Measurements from ENCODE around the gene COMP.
A peak's percentile ranks its signal among the peaks of the same experiment; 100 is the strongest.
"Not testable (repeated sequence)": the region's sequence is repeated elsewhere in the genome, so short reads cannot be mapped to it uniquely, and the experiment has no call there.

Gene COMP

DNA sequence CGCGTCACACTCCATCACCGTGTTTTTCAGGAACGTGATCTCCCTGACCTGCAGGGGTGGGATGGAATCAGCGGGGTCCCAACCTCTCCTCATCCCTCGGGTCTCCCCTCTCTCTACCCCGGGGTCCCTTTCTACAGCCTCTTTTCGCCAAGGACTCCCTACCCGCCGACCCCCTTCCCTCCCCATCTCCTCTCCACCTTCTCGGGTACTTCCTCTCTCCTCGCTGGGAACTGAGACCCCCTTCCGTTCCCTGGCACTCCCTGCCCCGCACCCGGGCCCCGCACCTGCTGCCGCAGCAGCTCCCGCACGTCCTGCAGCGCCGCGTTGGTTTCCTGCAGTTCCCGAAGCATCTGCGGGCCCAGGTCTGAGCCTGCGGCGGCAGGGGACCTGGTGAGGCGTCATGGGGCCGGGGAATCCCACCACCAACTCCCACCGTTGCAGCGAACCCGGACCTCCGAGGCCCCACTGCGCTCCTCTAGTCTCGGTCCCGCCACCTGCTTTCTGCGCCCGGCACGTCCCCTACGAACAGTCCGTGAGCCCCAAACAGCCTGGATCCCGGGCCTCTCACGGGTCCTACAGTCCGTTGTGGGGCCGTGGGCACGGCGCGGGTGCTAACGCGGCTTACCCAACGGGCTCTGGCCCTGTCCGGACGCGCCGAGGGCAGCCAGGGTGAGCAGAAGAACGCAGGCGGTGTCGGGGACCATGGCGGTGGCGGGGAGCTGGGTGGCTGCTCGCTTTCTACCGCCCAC, at the start of gene COMP:
Gene COMP, minus strand, starts transcription at position 740 of the 749 bp plus-strand sequence. Its CDS starts 36 bp downstream, at position 704.
- no peak for DNase-seq (ENCODE audit: low spot score)

DNA sequence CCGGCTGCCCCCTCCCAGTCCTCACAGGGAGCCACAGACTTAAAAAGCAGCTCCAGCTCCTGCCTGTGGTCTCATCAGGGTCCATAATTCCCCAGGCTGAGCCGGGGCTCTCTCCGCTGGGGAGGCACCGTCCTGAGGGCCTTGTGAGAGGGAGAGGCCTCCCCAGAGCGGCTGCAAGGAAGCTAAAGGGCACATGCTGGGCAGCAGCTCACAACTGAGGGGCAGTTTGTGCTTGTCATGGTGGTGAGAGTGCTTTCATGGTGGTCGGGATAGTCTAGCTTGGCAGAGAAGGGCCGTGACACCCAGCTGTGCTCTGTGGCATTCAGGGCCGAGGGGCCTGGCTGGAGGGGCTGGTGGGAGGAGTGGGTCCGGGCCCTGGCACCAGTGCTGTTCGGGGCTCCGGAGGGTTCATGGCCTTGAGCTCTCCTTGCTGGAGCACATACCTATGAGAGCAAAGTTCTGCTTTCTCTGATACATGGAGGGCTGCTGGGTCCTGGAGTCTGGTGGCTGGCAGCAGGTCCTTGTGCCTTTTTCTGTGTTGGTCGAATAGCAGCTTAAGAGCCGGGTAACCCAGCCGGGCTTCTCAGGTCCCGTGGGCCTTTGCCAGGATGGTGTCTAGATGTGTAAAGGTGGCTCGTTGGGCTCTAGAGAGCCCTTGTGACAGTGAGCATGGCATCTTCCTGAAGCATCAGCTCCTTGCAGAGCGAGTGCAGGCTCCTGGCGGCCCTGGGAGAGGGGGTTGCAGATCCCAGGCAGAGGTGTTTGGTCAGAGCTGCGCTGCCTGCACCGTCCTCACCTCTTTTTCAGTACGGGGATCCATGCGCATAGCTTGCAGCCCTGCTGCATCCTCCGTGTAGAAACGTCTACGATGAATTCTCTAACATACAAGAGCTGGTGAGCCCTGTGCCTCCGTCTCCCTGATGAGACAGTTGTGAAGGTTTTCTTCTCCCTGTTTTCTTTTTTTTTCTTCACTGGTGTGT, 49.5 kb upstream of the COMP start:
- DNase-seq (ENCODE audit: low spot score): no peak

DNA sequence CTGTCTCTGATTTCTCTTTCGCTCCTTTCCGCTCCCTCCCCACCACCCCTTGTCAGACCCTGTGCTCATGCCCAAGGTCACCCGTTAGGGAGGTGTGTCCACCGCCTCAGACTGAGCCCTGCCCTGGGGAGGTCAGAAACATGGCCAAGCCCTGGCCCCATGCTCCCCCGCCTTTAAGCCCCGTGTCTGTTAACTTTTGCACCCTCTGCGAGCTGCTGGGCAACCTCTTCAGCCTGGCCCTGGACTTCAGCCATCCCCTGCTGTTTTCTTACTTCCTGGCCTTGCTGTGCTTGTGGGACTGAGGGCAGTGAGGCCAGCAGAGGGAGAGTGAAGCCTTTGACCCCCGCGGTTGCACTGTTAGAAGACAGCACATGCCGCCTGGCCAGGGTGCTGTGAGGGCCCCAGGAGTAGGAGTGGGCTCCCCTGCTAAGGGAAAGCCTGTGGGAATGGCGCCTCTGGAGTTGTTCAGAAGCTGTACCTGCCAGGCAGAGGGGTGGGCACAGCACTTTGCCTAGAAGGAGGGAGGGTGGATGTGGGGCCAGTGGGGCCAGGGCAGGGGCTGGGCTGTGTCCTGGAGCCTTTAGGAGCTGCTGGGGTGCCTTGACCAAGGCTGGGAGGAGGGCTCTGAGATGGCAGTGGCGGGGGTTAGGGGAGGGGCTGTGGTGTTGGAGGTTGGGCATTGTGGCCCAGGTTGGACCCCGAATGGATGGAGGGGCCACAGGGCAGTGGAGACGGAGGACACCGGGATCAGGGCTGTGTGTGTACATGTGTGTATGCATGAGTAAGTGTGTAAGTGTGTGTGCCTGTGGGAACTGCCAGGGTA, 48.6 kb upstream of the COMP start:
- DNase-seq (ENCODE audit: low spot score): no peak

DNA sequence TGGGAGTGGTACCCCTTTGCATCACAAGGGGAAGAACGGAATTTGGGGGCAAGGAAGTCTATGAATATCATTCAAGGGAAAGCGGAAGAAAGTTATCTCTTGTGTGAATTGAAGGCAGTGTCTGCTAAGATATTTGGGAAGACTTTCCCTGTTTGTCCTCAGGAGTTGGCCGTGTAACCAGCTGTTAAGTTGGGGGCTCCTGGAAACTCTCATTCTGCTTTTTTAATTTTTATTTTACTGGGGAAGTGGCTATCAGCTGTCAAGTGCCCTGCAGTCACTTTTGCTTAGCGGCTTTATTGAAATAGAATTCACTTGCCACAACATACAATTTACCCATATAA, 43.5 kb upstream of the COMP start:
- no peak for DNase-seq (ENCODE audit: low spot score)

DNA sequence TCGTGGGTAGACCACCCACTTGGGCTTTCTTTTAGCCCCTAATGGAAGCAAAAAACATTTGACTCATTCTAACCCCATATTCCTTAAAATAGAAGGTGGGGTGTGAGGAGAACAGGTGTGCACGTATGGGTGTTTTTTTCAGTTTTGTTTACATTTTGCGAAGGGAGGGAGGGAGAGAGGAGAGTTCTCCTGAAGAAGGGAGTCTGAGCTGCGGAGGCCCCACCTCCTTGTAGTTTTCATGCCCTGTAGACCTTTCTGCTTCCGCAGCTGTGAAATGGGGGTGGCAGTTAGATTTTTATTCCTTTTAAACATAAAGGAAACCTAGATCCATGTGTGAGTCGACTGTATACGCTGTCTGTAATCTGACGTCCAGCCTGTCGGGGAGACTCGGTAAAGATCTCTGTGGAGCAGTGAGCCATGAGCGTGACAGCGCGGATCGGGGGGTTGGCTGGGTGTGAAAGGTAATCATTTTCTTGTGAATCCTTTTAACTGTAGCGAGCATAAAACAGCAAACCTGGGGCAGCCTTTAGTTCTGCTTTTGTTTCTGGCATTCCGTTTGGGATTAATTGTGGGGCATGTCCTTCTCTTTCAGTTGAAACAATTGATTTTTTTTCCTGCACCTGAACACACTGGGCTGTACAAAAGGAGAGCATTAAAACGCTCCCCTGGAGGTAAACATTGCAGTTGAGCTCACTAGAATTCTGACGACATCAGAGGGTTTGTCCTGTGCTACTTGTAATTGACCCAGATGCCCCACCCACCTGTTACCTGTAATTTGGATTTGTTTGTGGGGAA, 42.9 kb upstream of the COMP start:
- DNase-seq (ENCODE audit: low spot score): no peak

DNA sequence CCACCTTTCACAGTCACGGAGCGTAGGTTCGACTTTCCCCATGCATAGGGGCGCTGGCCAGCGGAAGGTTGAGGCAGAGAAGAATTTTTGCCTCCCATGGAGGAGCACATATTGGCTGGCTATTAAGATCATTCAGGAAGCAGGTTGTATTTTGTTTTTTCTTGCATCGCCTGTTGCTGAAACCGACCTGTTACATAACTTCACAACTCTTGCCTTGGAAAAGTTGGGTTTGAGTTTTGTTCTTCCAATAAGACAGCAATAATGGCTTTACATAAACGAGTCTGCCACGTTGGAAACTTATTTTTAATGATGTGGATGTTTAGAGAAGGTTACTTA, 42.0 kb upstream of the COMP start:
- no peak for DNase-seq (ENCODE audit: low spot score)

DNA sequence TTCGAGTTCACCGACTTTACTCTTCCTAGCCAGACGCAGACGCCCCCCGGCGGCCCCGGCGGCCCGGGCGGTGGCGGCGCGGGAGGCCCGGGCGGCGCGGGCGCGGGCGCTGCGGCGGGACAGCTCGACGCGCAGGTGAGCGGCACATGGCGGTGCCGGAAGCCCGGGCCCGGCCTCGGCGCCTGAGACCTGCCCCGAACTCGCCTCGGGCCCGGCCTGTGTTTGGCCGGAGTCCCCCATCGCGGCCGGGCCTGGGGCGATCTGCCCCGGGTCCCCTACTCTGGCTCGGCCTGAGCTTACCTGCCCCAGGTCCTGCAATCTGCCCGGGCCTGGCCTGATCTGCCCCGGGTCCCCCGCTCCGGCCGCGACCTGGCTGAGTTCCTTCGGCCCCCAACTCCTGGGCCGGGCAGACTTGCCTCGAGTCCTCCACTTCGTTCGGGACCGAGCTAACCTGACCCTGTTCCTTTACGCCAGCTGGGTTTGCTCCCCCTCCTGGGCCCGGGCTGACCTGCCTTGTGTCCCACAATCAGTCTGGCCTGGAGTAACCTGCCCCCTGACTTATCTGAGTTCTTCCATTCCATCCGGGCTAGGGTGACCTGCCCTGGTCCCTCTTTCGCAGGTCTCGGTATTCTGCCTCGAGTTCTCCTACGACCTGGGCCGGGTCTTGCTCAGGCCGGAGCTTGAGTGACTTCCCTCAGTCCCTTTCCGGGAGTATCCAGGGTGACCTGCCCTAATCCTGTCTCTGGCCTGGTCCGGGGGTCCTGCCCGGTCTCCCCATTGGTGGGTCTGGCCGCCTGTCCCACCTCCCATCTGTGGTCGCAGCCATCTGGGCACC, 41.4 kb upstream of the COMP start:
- DNase-seq (ENCODE audit: low spot score): no peak

DNA sequence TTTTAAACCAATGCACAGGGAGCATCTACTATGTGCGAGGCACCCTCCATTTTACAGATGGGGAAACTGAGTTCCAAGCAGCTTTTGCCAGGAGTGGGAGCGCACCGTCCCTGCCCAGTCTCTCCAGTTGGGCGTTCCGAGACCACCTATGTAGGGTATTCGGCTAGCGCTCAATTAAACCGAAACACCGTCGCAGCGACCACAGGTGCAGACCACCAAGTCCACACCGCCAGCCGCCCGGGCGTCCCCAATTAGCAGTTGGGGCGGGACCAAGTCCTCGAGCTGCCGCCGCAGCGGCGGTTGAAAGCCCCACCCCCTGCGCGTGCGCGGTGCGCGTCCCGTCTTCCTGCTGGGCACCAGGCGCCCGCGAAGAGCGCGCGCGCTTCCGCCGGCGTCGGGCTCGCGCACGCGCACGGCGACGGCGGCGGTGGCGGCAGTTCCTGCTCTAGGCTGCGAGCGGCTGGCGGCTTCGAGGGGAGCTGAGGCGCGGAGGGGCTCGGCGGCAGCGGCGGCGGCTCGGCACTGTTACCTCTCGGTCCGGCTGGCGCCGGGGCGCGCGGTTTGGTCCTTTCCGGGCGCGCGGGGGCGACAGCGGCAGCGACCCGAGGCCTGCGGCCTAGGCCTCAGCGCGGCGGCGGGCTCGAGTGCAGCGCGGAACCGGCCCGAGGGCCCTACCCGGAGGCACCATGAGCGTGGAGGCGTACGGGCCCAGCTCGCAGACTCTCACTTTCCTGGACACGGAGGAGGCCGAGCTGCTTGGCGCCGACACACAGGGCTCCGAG, 40.6 kb upstream of the COMP start, which contains the start of gene UPF1:
Gene UPF1, plus strand, starts transcription at position 436 of the 782 bp plus-strand sequence. Its CDS starts 251 bp downstream, at position 687.
- peak; percentile 97 for DNase-seq (ENCODE audit: low spot score)

DNA sequence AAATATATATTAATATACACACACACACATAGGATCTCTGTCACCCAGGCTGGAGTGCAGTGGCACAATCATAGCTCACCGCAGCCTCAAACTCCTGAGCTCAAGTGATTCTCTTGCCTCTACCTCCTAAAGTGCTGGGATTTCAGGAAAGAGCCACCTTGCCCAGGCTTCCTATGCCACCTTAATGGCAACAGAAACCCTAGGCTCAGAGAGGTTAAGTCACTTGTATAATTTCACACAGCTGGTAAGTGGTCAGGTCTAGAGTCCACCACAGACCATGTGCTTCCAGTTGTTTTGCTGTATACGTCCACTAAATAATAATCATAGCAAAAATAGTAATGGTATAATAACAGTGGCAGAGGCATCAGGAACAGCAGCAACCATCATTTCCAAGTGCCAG, 39.4 kb upstream of the COMP start:
- no peak for DNase-seq (ENCODE audit: low spot score)

DNA sequence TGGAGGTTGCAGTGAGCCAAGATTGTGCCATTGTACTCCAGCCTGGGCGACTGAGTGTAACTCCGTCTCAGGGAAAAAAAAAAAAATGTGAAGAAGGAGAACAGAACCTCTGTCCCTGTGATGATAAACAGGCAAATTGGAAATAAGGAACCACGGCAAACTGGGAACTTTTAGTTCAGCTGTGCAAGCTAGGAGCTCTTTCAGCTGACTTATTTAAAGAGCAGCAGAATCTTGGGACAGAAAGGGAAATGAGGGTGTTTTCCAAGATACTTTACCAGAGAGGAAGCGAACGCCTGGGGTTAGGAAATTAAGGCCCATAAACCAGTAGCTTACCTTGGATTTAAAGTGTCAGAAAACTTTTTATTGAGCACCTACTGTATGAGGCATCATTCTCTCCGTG, 37.7 kb upstream of the COMP start:
- no peak for DNase-seq (ENCODE audit: low spot score)

DNA sequence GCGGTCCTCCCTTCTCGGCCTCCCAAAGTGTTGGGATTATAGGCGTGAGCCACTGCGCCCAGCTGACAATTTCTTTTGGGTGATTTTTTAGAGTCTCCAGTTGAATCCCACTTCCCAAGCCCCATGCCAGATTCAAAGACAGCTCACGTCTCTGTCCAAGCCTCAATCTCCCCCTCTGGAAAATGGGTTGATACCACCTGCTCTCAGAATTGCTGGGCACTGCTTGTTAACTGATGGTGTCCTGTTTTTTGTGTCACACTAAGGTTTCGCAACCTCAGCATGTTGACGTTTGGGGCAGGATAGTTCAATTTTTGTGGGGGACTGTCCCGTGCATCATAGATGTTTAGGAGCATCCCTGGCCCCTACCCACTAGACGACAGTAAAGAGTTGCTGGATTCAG, 26.5 kb upstream of the COMP start:
- no peak for DNase-seq (ENCODE audit: low spot score)

DNA sequence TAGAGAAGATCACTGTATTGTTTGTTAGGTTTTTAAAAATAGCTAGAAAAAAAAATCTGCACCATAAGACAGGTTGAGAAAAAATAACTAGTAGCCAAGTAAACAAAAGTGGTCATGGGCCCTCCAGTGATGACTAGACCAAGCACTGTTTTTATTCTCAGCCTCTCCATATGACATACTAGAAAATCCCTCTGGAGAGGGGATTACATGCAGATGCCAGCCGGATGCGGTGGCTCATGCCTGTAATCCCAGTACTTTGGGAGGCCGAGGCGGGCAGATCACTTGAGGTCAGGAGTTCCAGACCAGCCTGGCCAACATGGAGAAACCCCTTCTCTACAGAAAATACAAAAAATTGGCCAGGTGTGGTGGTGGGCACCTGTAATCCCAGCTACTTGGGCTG, 25.5 kb upstream of the COMP start:
- DNase-seq (ENCODE audit: low spot score): not testable (repeated sequence)

DNA sequence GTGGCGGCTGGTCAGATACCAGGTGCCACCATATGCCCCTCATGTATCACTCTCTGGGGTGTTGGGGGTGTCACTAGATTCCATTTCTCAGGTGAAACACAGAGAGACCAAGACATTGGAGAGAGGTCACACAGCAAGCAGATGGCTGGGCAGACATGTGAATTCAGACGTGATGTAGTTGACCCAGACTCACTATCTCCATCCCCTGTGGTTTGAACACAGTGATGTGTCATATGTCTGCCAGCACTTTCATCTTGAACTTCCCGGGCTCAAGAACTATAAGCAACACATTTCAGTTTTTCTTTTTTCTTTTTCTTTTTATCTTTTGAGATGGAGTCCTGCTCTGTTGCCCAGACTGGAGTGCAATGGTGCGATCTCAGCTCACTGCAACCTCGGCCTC, 24.6 kb upstream of the COMP start:
- DNase-seq (ENCODE audit: low spot score): no peak

DNA sequence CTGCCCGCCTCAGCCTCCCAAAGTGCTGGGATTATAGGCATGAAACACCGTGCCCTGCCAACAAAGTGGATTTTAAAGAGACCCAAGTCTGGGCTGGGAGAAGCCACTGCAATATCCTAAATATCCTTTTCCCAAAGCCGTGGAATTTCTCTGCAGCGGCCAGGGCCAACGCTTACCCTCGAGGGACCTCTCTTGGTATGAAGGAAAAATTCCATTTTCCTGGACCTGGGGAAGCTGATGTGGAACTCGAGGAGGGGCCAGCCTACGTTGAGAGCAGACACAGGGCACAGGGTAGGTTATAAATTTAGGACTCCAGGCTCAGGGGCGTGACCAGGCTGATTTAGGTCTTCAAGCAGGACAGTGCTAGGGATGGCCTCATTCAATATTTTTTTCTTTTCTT, 23.0 kb upstream of the COMP start:
- DNase-seq (ENCODE audit: low spot score): no peak

DNA sequence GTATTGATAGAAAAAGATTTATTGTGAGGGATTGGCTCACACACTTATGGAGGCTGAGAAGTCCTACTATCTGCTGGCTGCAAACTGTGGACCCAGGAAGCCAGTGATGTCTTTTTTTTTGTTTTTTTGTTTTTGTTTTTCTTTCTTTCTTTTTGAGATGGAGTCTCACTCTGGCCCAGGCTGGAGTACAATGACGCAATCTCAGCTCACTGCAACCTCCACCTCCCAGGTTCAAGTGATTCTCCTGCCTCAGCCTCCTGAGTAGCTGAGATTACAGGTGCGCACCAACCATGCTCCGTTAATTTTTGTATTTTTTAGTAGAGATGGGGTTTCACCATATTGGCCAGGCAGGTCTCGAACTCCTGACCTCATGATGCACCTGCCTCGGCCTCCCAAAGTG, 20.5 kb upstream of the COMP start:
- DNase-seq (ENCODE audit: low spot score): not testable (repeated sequence)

DNA sequence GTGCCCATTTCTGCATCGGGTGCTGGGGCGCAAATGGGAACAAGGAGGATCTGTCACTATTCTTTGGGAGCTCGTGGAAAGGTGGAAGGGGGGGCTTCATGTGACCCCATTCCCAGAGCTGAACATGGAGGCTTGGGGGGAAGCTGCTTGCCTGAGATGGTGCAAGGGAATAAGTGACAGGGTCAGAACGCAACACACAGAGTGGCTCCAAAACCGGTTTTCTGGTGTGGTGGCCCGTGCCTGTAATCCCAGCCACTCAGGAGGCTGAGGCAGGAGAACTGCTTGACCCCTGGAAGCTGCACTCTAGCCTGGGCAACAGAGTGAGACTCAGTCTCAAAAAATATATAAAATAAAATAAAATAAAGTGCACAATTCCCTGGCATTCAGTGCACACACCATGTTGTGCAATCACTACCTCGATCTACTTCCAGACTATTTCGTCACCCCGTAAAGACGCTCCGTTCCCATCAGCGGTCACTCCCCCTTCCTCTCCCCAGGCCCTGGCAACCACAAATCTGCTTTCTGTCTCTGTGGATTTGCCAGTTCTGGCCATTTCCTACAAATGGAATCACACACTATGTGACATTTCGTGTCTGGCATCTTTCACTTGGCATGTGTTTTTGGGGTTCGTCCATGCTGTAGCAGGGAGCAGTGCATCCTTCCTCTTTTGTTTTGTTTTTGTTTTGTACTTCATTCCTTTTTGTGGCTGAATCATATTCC, 18.2 kb upstream of the COMP start:
- no peak for DNase-seq (ENCODE audit: low spot score)

DNA sequence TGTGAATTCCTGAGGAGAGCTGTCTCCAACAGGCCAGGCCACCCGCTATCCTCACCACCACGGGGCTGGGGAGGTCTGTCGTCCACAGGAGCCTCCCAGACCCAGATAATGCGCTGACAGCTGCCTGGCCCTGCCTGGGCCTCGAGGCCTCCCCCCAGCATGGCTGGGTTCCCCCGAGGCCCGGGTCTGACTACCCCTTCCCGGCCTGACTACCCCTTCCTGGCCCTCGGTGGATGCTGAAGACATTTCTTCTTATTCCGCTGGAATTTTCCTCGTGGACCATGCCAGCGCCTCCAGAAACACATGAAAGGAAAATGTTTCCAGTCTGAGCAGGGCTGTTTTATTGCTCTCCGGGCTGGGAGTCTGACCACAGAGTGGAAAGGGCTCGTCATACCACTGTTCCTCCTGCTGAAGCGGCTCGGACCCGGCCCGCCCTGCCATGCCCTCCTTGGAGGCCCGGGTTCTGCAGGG, 16.8 kb upstream of the COMP start:
- DNase-seq (ENCODE audit: low spot score): no peak

DNA sequence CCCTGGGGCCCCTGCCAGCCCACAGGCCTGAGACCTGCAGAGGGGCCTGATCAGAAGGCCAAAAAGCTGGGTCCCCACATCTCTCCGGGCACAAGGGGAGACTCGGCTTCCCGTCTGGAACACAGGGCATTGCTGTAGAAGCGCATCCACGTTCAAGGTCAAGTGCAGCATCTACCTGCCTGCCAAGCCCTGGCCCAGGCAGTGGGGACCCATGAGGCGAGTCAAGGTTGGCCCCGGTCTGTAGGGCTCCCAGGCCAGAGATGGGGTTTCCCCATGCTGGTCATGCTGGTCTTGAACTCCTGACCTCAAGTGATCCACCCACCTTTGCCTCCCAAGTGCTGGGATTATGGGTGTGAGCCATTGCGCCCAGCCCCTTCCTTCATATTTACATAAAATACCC, 13.5 kb upstream of the COMP start:
- DNase-seq (ENCODE audit: low spot score): no peak

DNA sequence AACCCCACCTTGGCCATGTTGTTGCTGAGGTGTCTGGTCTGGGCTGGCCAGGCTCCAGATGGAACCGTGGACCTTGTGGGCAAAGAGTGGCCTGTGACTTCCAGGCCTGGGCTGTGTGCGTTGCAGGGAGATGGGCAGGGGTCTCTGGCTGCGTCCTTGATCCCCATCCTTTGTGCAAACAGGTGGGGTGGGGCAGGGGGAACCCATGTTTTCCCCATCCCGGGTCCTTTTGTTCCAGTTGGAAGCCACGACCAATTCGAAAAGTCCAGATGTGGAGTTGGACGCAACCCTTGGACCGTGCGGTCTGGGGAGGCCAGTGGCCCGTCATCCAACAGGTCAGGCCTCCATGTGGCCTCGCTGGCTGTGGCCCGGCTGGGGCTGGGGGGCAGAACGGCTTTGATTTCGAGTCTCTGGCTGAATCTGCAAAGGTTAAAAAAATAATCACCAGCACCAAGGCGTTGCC, 13.1 kb upstream of the COMP start:
- DNase-seq (ENCODE audit: low spot score): no peak

Data from CD4-positive, alpha-beta T cell treated with Interleukin-6 at 100 ng/mL for 8 hours (primary cell).